T-helper 2 cell treated with Interferon-gamma antibody and Interleukin-4, amounts not matched to agents 5 μg/mL and 100 μg/mL, for 36 hours (primary cell): ENCODE data around the gene SCML1.
A peak's percentile ranks its signal among the peaks of the same experiment; 100 is the strongest.

ENCODE experiments used
- DNase-seq: peaks from one replicate; pipeline ENCODE4 v3.0.0; 2021; ENCODE audit warnings: low spot score
- H3K27ac Mint-ChIP-seq: one replicate; pipeline ENCODE4 v1.8.0; 2021; ENCODE audit warnings: mild to moderate bottlenecking, mixed read lengths
- H3K27me3 Mint-ChIP-seq: one replicate; pipeline ENCODE4 v1.8.0; 2021; ENCODE audit warnings: low read depth, mixed read lengths
- H3K36me3 Mint-ChIP-seq: one replicate; pipeline ENCODE4 v1.8.0; 2021; ENCODE audit warnings: low read depth, mixed read lengths
- H3K4me1 Mint-ChIP-seq: one replicate; pipeline ENCODE4 v1.8.0; 2021; ENCODE audit warnings: low read depth, mixed read lengths
- H3K4me3 Mint-ChIP-seq: one replicate; pipeline ENCODE4 v1.8.0; 2022; ENCODE audit warnings: mild to moderate bottlenecking, moderate library complexity, mixed read lengths
- H3K9me3 Mint-ChIP-seq: one replicate; pipeline ENCODE4 v1.8.0; 2021; ENCODE audit warnings: mixed read lengths

SCML1 gene

DNA sequence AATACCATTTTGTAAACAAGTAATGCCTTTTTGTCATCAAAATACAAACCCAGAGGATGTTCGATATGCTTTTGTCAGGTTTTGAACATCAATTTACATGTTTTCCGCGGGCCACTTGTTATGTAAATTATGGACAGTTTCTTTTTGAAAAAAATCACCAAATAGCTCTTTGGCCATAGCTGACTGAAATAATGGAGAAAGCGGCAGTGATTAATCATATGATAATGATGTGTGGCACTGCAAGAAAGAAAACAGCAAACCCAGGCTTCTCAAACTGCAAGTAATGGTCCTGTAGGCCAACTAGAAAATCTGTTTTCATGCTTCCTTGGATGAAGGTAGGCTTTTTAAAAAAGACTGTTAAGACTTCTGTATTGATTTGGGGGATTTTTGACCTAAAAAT, 15.6 kb upstream of the SCML1 start:
- Mint-ChIP-seq H3K36me3 (no peaks in the 10 kb centered on the region), H3K27me3 (no peaks in the 10 kb centered on the region), H3K27ac (no peak overlapping the region), H3K4me3 (no peak overlapping the region), H3K9me3 (no peaks in the 10 kb centered on the region), H3K4me1 (no peaks in the 10 kb centered on the region)
- DNase-seq = no peak

DNA sequence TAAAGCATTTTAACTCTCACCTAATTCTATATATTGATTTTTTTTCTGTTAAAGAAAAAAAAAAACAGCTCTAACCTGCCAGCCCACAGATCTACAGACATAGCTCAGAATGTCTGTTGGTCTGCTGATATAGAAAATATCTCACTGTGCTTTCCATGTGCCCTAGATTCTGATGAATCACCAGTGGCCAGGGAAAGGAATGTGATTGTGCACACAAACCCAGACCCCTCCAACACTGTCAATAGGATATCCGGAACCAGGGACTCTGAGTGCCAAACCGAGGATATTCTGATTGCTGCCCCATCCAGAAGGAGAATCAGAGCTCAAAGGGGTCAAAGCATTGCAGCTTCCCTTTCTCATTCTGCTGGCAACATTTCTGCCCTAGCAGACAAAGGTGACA, 12.1 kb upstream of the SCML1 start:
- no peaks in the 10 kb centered on the region for H3K4me1 Mint-ChIP-seq
- H3K27me3 Mint-ChIP-seq = no peaks in the 10 kb centered on the region
- no peaks in the 10 kb centered on the region for H3K9me3 Mint-ChIP-seq
- no peak for DNase-seq
- H3K36me3 Mint-ChIP-seq = no peaks in the 10 kb centered on the region
- no peak overlapping the region for H3K4me3 Mint-ChIP-seq
- H3K27ac Mint-ChIP-seq = no peak overlapping the region

DNA sequence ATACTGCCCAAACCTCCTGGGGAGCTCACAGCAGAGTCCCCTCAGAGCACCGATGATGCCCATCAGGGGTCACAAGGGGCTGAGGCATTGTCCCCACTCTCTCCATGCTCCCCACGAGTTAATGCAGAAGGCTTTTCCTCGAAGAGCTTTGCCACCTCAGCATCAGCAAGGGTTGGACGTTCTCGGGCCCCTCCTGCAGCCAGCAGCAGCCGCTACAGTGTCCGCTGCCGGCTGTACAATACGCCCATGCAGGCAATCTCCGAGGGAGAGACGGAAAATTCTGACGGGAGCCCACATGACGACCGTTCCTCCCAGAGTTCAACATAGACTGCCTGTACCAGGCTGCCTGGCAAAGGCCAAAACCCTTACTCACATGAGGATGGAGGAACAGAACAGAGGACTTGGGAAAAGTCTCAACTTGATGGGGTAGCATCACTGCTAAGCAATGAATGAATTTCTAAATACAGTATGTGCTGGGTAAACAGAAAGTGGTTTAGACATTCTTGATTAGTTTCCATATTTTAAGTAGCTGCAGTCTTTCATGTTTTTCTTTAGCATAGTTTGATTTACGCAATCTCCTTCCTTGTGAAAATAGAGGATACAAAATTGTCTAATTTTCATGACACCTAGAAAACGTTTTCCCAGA, 5.0 kb upstream of the SCML1 start:
- no peak for DNase-seq
- Mint-ChIP-seq H3K4me1 (no peaks in the 10 kb centered on the region), H3K4me3 (no peak overlapping the region), H3K27ac (no peak overlapping the region), H3K27me3 (peaks cover 5% of the 10 kb centered on the region), H3K9me3 (no peaks in the 10 kb centered on the region), H3K36me3 (no peaks in the 10 kb centered on the region)

DNA sequence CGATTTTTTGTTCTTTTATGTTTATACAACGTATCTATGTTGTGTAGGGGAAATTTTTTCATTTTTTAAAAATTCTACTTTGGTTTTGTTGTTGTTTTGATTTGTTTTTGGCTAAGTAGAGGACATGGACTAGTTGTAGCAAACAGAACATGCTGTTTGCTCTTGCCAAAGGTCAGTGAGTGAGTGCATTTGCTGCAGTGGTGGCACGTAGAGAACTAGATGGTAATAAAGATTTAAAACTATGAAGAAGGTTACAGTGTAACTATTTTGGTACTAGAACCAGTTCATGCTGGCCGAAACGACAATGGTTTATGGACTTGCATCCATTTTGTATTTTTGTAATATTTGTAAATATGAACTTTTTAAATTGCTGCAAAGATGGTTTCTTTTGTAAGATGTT, 1.9 kb upstream of the SCML1 start:
- no peaks in the 10 kb centered on the region for H3K36me3 Mint-ChIP-seq
- no peak for DNase-seq
- peaks cover 3% of the 10 kb centered on the region for H3K9me3 Mint-ChIP-seq
- peaks cover 31% of the 10 kb centered on the region for H3K27me3 Mint-ChIP-seq
- no peak overlapping the region for H3K4me3 Mint-ChIP-seq
- no peak overlapping the region for H3K27ac Mint-ChIP-seq
- H3K4me1 Mint-ChIP-seq = peaks cover 13% of the 10 kb centered on the region

DNA sequence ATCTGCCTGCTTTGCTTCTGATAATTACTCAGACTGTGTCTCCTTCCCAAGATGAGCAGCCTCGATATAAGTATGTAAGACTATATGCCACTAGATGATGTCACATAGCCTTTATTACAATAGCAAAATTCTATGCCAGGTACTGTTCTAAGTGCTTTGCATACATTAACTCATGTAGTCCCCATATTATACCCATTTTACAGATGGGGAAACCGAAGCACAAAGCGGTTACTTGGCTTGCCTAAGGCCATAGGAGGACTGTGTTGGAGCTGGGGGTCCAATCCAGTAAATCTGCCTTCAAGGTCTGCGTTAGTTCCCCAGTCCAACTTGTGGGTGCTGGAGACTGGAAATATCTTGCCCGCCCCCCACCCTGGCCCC, 826 bp upstream of the SCML1 start:
- Mint-ChIP-seq H3K9me3 (peaks cover 3% of the 10 kb centered on the region), H3K4me1 (peaks cover 13% of the 10 kb centered on the region), H3K27ac (no peak overlapping the region), H3K27me3 (peaks cover 38% of the 10 kb centered on the region), H3K4me3 (peak overlapping the region; percentile 74), H3K36me3 (no peaks in the 10 kb centered on the region)
- no peak for DNase-seq

DNA sequence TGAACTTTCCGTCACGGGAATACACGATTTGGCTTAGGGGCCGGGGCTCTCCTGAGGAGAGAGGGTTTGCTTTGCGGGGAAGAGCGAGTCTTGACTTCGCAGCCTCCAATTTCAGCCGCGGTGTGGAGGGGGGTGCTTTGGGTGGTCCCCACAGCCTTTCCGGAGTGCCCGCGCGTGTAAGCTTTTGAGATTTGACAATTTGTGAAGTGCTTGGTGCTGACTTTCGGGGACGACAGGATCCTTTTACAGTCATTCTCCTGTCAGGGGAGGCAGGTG, 355 bp downstream of the SCML1 start:
- Mint-ChIP-seq H3K36me3 (no peaks in the 10 kb centered on the region), H3K27me3 (peaks cover 46% of the 10 kb centered on the region), H3K27ac (no peak overlapping the region), H3K9me3 (peaks cover 3% of the 10 kb centered on the region), H3K4me1 (peaks cover 13% of the 10 kb centered on the region), H3K4me3 (peak overlapping the region; percentile 81)
- DNase-seq = no peak

DNA sequence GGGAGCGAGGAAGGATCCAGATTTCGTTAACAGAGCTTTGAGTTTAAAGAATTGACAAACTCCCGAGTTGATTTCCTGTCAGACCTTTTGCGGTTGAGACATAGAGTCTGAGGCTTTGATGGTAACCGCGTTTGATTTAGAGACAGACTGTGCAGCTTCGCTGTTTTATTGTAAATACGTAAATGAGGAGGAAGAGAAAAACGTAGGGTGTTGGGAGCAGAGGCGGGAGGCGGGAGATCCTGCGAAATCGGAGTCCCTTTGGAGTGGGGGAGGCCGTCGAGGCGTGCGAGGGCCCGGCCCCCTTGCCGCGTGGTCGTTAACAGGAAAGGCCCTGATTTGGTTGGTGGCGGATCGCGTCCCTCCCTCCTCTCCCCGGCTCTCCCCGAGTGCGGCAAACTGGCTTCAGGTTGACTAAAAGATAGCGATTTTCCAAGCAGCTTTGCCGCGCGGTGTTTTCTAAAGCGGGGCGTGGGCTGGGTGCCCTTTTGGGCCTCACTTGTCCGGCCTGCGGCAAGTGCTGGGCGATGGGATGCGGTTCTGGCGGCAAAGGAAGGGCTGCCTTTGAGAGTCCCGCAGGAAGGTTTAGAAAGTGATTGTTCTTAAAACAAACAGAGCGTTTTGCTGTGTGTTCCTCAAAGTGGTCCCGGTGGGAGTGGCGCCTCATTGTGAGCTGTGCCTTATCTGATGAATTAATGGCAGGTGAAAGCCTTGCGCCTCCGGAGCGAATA, 857 bp downstream of the SCML1 start:
- Mint-ChIP-seq H3K4me1 (peaks cover 13% of the 10 kb centered on the region), H3K27me3 (peaks cover 48% of the 10 kb centered on the region)
- peak; percentile 15 for DNase-seq

DNA sequence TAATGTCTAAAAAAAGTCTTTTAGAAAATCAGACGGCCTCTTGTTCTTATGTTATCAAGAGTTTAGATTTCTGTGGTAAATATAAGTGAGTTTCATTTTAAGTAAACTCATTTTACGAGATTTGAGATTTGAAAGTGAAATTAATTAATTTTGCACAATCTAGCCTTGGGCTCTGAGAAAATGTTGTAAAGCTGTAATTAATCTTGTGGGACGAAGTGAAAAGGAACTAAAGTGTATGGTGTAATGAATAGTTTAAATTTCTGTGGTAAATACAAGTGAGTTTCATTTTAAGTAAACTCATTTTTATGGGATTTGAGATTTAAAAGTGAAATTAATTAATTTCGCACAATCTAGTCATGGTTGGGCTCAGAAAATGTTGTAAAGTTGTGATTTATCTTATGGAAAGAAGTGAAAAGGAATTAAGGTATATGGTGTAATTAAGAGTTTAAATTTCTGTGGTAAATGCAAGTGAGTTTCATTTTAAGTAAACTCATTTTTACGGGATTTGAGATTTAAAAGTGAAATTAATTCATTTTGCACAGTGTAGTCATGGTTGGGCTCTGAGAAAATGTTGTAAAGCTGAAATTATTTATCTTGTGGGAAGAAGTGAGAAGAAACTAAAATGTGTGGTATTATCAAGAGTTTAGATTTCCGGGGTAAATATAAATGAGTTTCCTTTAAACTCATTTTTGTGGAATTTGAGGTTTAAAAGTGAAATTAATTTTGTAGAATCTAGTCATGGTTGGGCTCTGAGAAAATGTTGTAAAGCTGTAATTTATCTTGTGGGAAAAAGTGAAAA, 1.6 kb downstream of the SCML1 start:
- peaks cover 47% of the 10 kb centered on the region for H3K27me3 Mint-ChIP-seq
- peak overlapping the region; percentile 81 for H3K4me3 Mint-ChIP-seq
- no peaks in the 10 kb centered on the region for H3K36me3 Mint-ChIP-seq
- DNase-seq = no peak
- peaks cover 13% of the 10 kb centered on the region for H3K4me1 Mint-ChIP-seq
- peak overlapping the region; percentile 20 for H3K27ac Mint-ChIP-seq
- peaks cover 3% of the 10 kb centered on the region for H3K9me3 Mint-ChIP-seq

More for the DNA sequence above, 857 bp downstream of the SCML1 start:
- peak overlapping the region; percentile 81 for H3K4me3 Mint-ChIP-seq
- peaks cover 3% of the 10 kb centered on the region for H3K9me3 Mint-ChIP-seq
- H3K36me3 Mint-ChIP-seq = no peaks in the 10 kb centered on the region
- H3K27ac Mint-ChIP-seq = peak overlapping the region; percentile 15

DNA sequence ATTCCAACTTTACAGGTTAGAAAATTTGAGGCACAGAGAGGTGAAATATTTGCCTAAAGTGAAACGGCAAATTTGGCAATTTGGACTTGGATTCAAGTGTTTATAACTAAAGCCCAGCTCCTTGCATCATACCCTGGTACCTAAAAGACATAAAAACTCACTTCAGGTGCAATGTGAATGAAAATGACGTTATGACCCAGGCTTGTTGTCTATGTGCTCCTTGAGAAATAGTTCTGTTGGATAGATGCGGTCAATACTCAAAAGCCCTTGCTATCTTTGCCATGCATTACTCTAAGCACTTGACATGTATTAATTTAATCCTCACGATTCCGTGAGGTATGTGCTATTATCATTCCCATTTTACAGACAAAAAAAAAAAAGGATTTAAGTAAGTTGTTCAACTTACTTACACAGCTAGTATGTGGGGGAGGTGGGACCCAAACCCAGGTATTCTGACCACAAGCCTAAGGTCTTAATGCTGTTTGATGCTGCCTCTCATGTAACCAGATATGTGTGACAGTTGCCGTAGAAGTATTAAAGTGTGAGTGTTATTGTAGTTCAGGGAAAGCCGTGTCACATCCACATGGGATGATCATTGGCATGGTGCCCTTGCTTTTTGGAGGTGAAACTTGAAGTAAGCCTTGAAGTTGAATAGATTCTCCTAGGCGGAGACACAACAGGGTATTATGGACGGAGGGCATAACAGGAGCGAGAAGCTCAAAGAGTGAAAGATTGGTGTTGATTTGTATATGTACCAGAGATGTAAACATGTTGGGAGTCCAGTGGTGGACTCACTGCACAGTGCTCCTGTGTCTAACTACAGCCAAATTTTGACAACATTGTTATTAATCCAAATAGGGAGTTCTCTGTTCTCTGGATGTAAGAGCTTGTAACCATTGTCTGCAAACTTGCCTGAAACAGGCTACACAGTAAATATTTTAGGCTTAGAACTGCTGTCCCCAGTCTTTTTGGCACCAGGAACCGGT, 3.1 kb downstream of the SCML1 start:
- Mint-ChIP-seq H3K4me1 (peaks cover 13% of the 10 kb centered on the region), H3K4me3 (no peak overlapping the region), H3K9me3 (peaks cover 3% of the 10 kb centered on the region), H3K36me3 (no peaks in the 10 kb centered on the region), H3K27me3 (peaks cover 44% of the 10 kb centered on the region), H3K27ac (no peak overlapping the region)
- DNase-seq = no peak

DNA sequence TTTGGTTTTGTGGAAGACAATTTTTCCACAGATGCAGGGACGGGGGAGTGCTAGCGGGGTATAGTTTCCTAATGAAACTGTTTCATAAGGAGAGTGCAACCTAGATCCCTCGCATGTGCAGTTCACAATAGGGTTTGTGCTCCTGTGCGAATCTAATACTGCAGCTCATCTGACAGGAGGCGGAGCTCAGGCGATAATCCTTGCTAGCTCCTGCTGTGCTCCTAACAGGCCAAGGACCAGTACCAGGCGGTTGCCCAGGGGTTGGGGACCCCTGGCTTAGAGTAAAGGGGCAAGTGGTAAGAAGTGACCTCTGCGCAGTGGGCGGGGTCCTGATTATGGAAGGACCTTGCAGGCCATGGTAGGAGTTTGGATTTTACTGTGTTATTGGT, 3.8 kb downstream of the SCML1 start:
- DNase-seq = no peak
- Mint-ChIP-seq H3K9me3 (peaks cover 3% of the 10 kb centered on the region), H3K27ac (no peak overlapping the region), H3K36me3 (no peaks in the 10 kb centered on the region), H3K27me3 (peaks cover 44% of the 10 kb centered on the region), H3K4me3 (no peak overlapping the region), H3K4me1 (peaks cover 13% of the 10 kb centered on the region)

DNA sequence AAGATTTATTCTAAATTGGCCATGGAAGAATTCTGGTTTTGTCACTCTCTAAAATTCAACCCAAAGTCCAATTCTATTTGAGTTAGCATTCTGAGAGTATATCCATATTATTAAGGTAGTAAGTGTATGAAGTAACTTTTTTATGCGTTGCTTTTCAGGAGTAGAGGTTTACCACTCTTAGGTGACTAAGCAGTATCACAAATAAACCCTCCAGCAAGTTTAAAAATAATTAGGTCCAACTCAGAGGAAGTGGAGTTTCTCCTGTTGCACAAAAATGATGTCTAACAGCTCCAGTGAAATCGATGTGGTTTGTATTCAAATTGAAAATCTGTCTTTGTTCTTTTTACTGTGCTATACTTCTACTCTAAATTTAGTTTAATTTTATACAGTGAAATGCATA, 6.6 kb downstream of the SCML1 start:
- Mint-ChIP-seq H3K9me3 (peaks cover 3% of the 10 kb centered on the region), H3K36me3 (no peaks in the 10 kb centered on the region), H3K27me3 (peaks cover 40% of the 10 kb centered on the region), H3K4me3 (no peak overlapping the region), H3K27ac (no peak overlapping the region), H3K4me1 (peaks cover 7% of the 10 kb centered on the region)
- no peak for DNase-seq

DNA sequence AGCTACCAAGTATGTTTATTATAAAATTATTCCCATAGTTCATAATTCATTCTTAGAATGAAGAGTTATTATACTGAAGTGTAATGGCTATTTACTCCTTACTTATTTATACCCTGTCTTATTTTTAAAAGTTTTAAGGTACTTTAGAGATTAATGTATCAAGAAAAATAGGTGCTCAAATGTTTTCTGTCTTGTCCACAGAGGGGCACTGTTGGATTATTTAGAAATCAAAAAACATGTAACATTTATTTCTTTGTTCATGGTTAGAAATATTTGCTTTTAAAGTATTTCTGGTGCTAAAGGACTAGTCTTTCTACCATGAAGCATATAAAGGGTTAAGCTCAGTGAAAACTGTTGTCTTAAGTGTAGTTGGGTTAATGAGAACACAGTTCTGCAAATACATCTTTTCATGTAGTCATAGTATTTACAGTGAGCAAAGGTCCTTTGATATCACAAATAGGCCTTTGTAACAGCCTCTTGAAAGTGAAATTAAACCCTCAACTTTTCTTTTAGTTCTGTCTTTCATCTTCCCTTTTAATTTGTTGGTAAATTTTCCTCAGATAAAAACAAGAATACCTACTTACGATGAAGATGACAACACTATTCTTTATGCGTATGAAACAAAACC, 7.7 kb downstream of the SCML1 start:
- no peak for DNase-seq
- Mint-ChIP-seq H3K36me3 (no peaks in the 10 kb centered on the region), H3K27ac (no peak overlapping the region), H3K4me1 (no peaks in the 10 kb centered on the region), H3K9me3 (no peaks in the 10 kb centered on the region), H3K27me3 (peaks cover 30% of the 10 kb centered on the region), H3K4me3 (no peak overlapping the region)

DNA sequence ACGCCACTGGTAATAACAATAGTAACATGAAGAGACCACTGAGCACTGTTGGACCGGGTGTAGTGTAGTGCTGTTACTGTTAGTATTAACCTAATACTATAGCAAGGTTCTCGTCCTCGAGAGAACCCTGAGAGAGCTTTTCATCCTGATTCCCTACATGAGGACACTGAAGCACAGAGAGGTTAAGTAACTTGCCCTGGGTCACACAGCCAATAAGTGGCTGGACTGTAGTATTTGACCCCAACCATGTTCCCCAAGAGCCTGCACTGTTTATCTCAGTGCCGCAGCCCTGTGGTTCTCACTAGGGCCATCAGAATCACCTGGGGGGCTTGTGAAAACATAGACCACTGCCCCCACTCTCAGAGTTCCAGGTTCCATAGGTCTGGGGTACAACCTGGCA, 10.4 kb downstream of the SCML1 start:
- H3K27ac Mint-ChIP-seq = no peak overlapping the region
- no peak for DNase-seq
- no peaks in the 10 kb centered on the region for H3K9me3 Mint-ChIP-seq
- H3K27me3 Mint-ChIP-seq = peaks cover 11% of the 10 kb centered on the region
- no peak overlapping the region for H3K4me3 Mint-ChIP-seq
- no peaks in the 10 kb centered on the region for H3K36me3 Mint-ChIP-seq
- H3K4me1 Mint-ChIP-seq = no peaks in the 10 kb centered on the region
